Left lung (tissue), 10 donors: Measurements from ENCODE around the gene TDRD10. TPM values are rescaled to one million over a fixed set of nuclear protein-coding genes. Genes with fewer than 3 reads are reported as not detected.
A peak's percentile ranks its signal among the peaks of the same experiment; 100 is the strongest.

ENCODE experiments used
- ATAC-seq: fragments of 200-7000 bp; cut with Tn5 transposase; one replicate; pipeline ENCODE4 v1.9.1; 2020; ENCODE audit warnings: moderate library complexity
- DNase-seq, 4 donors: peaks; one replicate each; pipeline ENCODE4 v3.0.0-alpha.2; 2013 to 2020
- H3K27ac ChIP-seq, 2 donors: fragments of 200-600 bp; sonication (generic) in 1 of 2; one replicate each; pipeline versions ENCODE4 v1.5.0 to v1.8.0; 2020 to 2021
- H3K27me3 ChIP-seq, 2 donors: fragments of 200-600 bp; sonication (generic) in 1 of 2; one replicate each; pipeline versions ENCODE4 v1.5.0 to v1.8.0; 2020 to 2021
- H3K36me3 ChIP-seq, 2 donors: fragments of 200-600 bp; sonication (generic) in 1 of 2; one replicate each; pipeline versions ENCODE4 v1.5.0 to v1.8.0; 2020 to 2021
- H3K4me1 ChIP-seq, 2 donors: fragments of 200-600 bp; one replicate each; pipeline ENCODE4 v1.8.0; 2021
- H3K4me3 ChIP-seq, 2 donors: fragments of 200-600 bp; sonication (generic) in 1 of 2; one replicate each; pipeline versions ENCODE4 v1.5.0 to v1.8.0; 2020 to 2021; ENCODE audit warnings: mild to moderate bottlenecking in 1 of 2
- H3K9me3 ChIP-seq, 2 donors: fragments of 200-600 bp; sonication (generic) in 1 of 2; one replicate each; pipeline versions ENCODE4 v1.5.0 to v1.8.0; 2020 to 2021
- CTCF ChIP-seq, 2 donors: fragments of 200-600 bp; sonication (generic) in 1 of 2; IDR thresholded peaks; one replicate each; pipeline versions ENCODE4 v1.5.0 to v1.8.0; 2021; ENCODE audit warnings: antibody characterized with exemption in 2 of 2
- intact Hi-C, 2 donors: fragments of 100-400 bp; cut with DNase I; formaldehyde crosslinking; loops; one replicate each; pipeline versions ENCODE4 v1.11.2 to v1.14.2; 2022
- polyA plus RNA-seq, 6 donors: library from polyadenylated mRNA; unstranded; fragments of 120-200 nt; gene quantifications; one replicate each; pipeline ENCODE4 v1.2.1, GENCODE V29; 2013; ENCODE audit not compliant: insufficient read length in 6 of 6
- total RNA-seq, 2 donors: library from RNA; stranded (reverse); fragmentation: NEBNext Ultra II Directional; extraction: Animal tissue kit (Norgen Biotek cat#: 25700); gene quantifications; one replicate each; pipeline ENCODE4 v1.2.1, GENCODE V29; 2021
- donor health status: DM: no; HTN: yes; CAD: no.
- donor health status: DM: no; HTN: no; CAD: no.

TDRD10 gene
- total and polyA plus RNA-seq, 8 donors = 3.1 to 5.0 (median 3.6) TPM

GRCh38 chr1:154519591-154519991 lies 17.6 kb downstream of the TDRD10 start:
- H3K9me3 ChIP-seq = no peaks in the 10 kb centered on the region
- intact Hi-C loops = no loop called here
- no peak for TF ChIP-seq CTCF (IDR thresholded peaks at IDR 0.05)
- no peaks in the 10 kb centered on the region for H3K27me3 ChIP-seq
- no peak overlapping the region for H3K27ac ChIP-seq
- DNase-seq (no peak), ATAC-seq (peak; percentile 21)
- H3K4me1 ChIP-seq = peaks cover 0 to 29% of the 10 kb centered on the region in 2 donors
- H3K36me3 ChIP-seq = no peaks in the 10 kb centered on the region
- no peak overlapping the region for H3K4me3 ChIP-seq

GRCh38 chr1:154520333-154520732 lies 18.3 kb downstream of the TDRD10 start:
- no peaks in the 10 kb centered on the region for H3K27me3 ChIP-seq
- H3K4me3 ChIP-seq = no peak overlapping the region
- no peak overlapping the region for H3K27ac ChIP-seq
- peak; percentile 55 for ATAC-seq
- intact Hi-C loops = no loop called here
- DNase-seq = no peak
- peaks cover 0 to 29% of the 10 kb centered on the region in 2 donors for H3K4me1 ChIP-seq
- no peak for TF ChIP-seq CTCF (IDR thresholded peaks at IDR 0.05)
- no peaks in the 10 kb centered on the region for H3K9me3 ChIP-seq
- no peaks in the 10 kb centered on the region for H3K36me3 ChIP-seq

GRCh38 chr1:154521695-154522094 lies 19.7 kb downstream of the TDRD10 start:
- H3K9me3 ChIP-seq = no peaks in the 10 kb centered on the region
- TF ChIP-seq CTCF (IDR thresholded peaks at IDR 0.05) = no peak
- no peaks in the 10 kb centered on the region for H3K36me3 ChIP-seq
- ATAC-seq (peak; percentile 77), DNase-seq (no peak)
- H3K27ac ChIP-seq = no peak overlapping the region
- H3K27me3 ChIP-seq = no peaks in the 10 kb centered on the region
- H3K4me1 ChIP-seq = peaks cover 0 to 29% of the 10 kb centered on the region in 2 donors
- intact Hi-C loops = no loop called here
- H3K4me3 ChIP-seq = no peak overlapping the region

- intact Hi-C loops = no loop called here
- no peak for DNase-seq
These were observed 22.9 kb downstream of the TDRD10 start for GRCh38 chr1:154524881-154525280.

GRCh38 chr1:154527192-154527591 lies 25.2 kb downstream of the TDRD10 start:
- H3K27ac ChIP-seq = no peak overlapping the region
- H3K27me3 ChIP-seq = no peaks in the 10 kb centered on the region
- TF ChIP-seq CTCF (IDR thresholded peaks at IDR 0.05) = no peak
- H3K9me3 ChIP-seq = no peaks in the 10 kb centered on the region
- no peak overlapping the region for H3K4me3 ChIP-seq
- H3K4me1 ChIP-seq = peaks cover 0 to 2% of the 10 kb centered on the region in 2 donors
- ATAC-seq (no peak), DNase-seq (no peak)
- intact Hi-C loops = no loop called here
- no peaks in the 10 kb centered on the region for H3K36me3 ChIP-seq

More at GRCh38 chr1:154524881-154525280, 22.9 kb downstream of the TDRD10 start:
- Histone ChIP-seq H3K27ac (no peak overlapping the region), H3K27me3 (no peaks in the 10 kb centered on the region), H3K4me1 (peaks cover 0 to 22% of the 10 kb centered on the region in 2 donors), H3K4me3 (no peak overlapping the region), H3K36me3 (no peaks in the 10 kb centered on the region), H3K9me3 (no peaks in the 10 kb centered on the region)
- ATAC-seq = no peak
- no peak for TF ChIP-seq CTCF (IDR thresholded peaks at IDR 0.05)
